K562 (cell line): ENCODE results near the gene ZNF862. TPM values are rescaled to one million over a fixed set of nuclear protein-coding genes. Genes with fewer than 3 reads are reported as not detected.
A peak's percentile ranks its signal among the peaks of the same experiment; 100 is the strongest.

Experiments
- E2F1 ChIP-seq: sonication (generic); formaldehyde crosslinking; IDR thresholded peaks from 2 replicates; pipeline ENCODE4 v1.8.1; 2023; ENCODE audit warnings: mild to moderate bottlenecking, missing genetic modification reagents, moderate library complexity
- HDAC6 ChIP-seq: IDR thresholded peaks from 2 replicates; pipeline ENCODE4 v1.6.1; 2012; ENCODE audit warnings: low read depth, mild to moderate bottlenecking, control low read depth, inconsistent platforms, low read length, moderate library complexity
- HNRNPL ChIP-seq: fragments of 200-400 bp; formaldehyde crosslinking; IDR thresholded peaks from 2 replicates; pipeline ENCODE4 v1.6.1; 2017; ENCODE audit warnings: low read depth, mild to moderate bottlenecking, low read length
- JUN ChIP-seq, 2 experiments: sonication (generic) in 1 of 2; formaldehyde crosslinking in 1 of 2; IDR thresholded peaks; 2 replicates each; pipeline versions ENCODE4 v1.6.1 to v1.8.0; 2012 to 2022; ENCODE audit warnings: borderline replicate concordance in 2 of 2, mild to moderate bottlenecking in 2 of 2, improper control_type of control experiment in 1 of 2, low read depth in 1 of 2, low read length in 1 of 2, missing genetic modification reagents in 1 of 2
- MAZ ChIP-seq, 2 experiments: fragments of 450-650 bp in 1 of 2; sonication (generic) in 1 of 2; formaldehyde crosslinking; IDR thresholded peaks in 1 of 2; conservative IDR thresholded peaks in 1 of 2; 2 replicates each; pipeline versions ENCODE4 v1.4.0 to v1.5.0; 2020; ENCODE audit warnings: mild to moderate bottlenecking in 1 of 2, missing genetic modification reagents in 1 of 2
- PYGO2 ChIP-seq: fragments of 450-650 bp; IDR thresholded peaks from 2 replicates; pipeline ENCODE4 v1.6.1; 2016; ENCODE audit warnings: mild to moderate bottlenecking, missing genetic modification characterization, moderate library complexity, missing compliant biosample characterization
- RAD51 ChIP-seq: fragments of 450-650 bp; IDR thresholded peaks from 2 replicates; pipeline ENCODE4 v1.7.1; 2016; ENCODE audit warnings: low read depth, mild to moderate bottlenecking, borderline replicate concordance
- RBM22 ChIP-seq: fragments of 200-400 bp; formaldehyde crosslinking; IDR thresholded peaks from 2 replicates; pipeline ENCODE4 v1.6.1; 2018; ENCODE audit warnings: low read length, low read depth; ENCODE audit not compliant: poor library complexity, severe bottlenecking
- SIRT6 ChIP-seq: IDR thresholded peaks from one replicate; pipeline ENCODE4 v1.6.1; 2012; ENCODE audit warnings: low read depth, mild to moderate bottlenecking, control low read depth, inconsistent platforms, low read length, moderate library complexity
- SMAD4 ChIP-seq: fragments of 250-450 bp; sonication (Bioruptor Pico); conservative IDR thresholded peaks from 2 replicates; pipeline ENCODE4 v1.8.0; 2021; ENCODE audit warnings: inconsistent platforms, mild to moderate bottlenecking, moderate library complexity
- TARDBP ChIP-seq: fragments of 450-650 bp; IDR thresholded peaks from 2 replicates; pipeline ENCODE4 v1.6.1; 2016
- USF2 ChIP-seq: sonication (generic); formaldehyde crosslinking; IDR thresholded peaks from 2 replicates; pipeline ENCODE4 v1.5.0; 2020; ENCODE audit warnings: missing genetic modification reagents
- VEZF1 ChIP-seq: fragments of 200-800 bp; sonication (Bioruptor generic); IDR thresholded peaks from 2 replicates; pipeline ENCODE4 v1.6.1; 2017; ENCODE audit warnings: missing genetic modification characterization, missing compliant biosample characterization
- polyA plus RNA-seq, 8 experiments: library from polyadenylated mRNA; depleted of rRNA in 4 of 8; stranded (reverse) in 5 of 8; unstranded in 3 of 8; fragments of >200 nt; fragmentation: Nextera tagmentation in 2 of 8; fragmentation: Illumina TruSeq in 1 of 8; extraction: Ambion mirVana in 2 of 8; extraction: Trizol in 1 of 8; gene quantifications; 2 replicates each; pipeline versions ENCODE4 v1.2.1 to v1.2.3, GENCODE V29; 2011 to 2014; ENCODE audit warnings: inconsistent platforms in 1 of 8, missing spikeins in 1 of 8
- total RNA-seq, 7 experiments: library from RNA; depleted of rRNA in 6 of 7; stranded (reverse); fragments of >200 nt in 6 of 7; fragmentation: Illumina TruSeq in 2 of 7; extraction: Trizol in 2 of 7; gene quantifications; 2 replicates each; pipeline versions ENCODE4 v1.2.1 to v1.2.3, GENCODE V29; 2011 to 2021; ENCODE audit warnings: low replicate concordance in 1 of 7
- TF ChIP-seq, protein P1 (sequence below), 2 experiments: IDR thresholded peaks; 2 replicates each; pipeline ENCODE4 v1.6.1; 2012; ENCODE audit warnings: improper control_type of control experiment in 2 of 2, low read depth in 2 of 2, low read length in 2 of 2, borderline replicate concordance in 1 of 2
- TF ChIP-seq, protein P2 (sequence below): IDR thresholded peaks from 3 replicates; pipeline ENCODE4 v1.6.1; 2011; ENCODE audit warnings: borderline replicate concordance, mild to moderate bottlenecking, moderate library complexity; ENCODE audit not compliant: insufficient read length; ENCODE audit errors: extremely low read depth

The ZNF862 gene
- total and polyA plus RNA-seq, 9 of the 15 experiments (the other 6 are each of a cell fraction or from before 2014, with no cell fraction given), result 1.1 to 3.9 (median 2.6) TPM

GRCh38 chr7:149854611-149855360 lies 16.6 kb downstream of the ZNF862 start (continued):
- TF ChIP-seq VEZF1 (0 out of 2 replicates have a peak, but pooled peaks have one; percentile 8), SIRT6 (no peak), E2F1 (CRISPR knock-in tag) (no peak), USF2 (CRISPR knock-in tag) (peak; percentile 82), PYGO2 (no peak), RAD51 (peak; percentile 77), TARDBP (no peak), RBM22 (no peak), SMAD4 (CRISPR knock-in tag) (no peak), HNRNPL (no peak), JUN (IDR thresholded peaks at IDR 0.05; ENCODE audit: borderline replicate concordance, low read depth, low read length) (0 out of 2 replicates have a peak, but pooled peaks have one; percentile 8), JUN (CRISPR knock-in tag; IDR thresholded peaks at IDR 0.05; ENCODE audit: borderline replicate concordance) (no peak), MAZ (CRISPR knock-in tag; conservative IDR thresholded peaks at IDR 0.05 in 1 of 2, IDR thresholded peaks at IDR 0.05 in 1 of 2) (peak in 1 of 2 experiments; percentile 29; a peak in 1 of 4 replicates), HDAC6 (no peak)
- TF ChIP-seq, protein P1, sequence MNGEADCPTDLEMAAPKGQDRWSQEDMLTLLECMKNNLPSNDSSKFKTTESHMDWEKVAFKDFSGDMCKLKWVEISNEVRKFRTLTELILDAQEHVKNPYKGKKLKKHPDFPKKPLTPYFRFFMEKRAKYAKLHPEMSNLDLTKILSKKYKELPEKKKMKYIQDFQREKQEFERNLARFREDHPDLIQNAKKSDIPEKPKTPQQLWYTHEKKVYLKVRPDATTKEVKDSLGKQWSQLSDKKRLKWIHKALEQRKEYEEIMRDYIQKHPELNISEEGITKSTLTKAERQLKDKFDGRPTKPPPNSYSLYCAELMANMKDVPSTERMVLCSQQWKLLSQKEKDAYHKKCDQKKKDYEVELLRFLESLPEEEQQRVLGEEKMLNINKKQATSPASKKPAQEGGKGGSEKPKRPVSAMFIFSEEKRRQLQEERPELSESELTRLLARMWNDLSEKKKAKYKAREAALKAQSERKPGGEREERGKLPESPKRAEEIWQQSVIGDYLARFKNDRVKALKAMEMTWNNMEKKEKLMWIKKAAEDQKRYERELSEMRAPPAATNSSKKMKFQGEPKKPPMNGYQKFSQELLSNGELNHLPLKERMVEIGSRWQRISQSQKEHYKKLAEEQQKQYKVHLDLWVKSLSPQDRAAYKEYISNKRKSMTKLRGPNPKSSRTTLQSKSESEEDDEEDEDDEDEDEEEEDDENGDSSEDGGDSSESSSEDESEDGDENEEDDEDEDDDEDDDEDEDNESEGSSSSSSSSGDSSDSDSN (IDR thresholded peaks at IDR 0.05; ENCODE audit: borderline replicate concordance in 1 of 2, low read depth in 2 of 2, low read length in 2 of 2), result no peak
- TF ChIP-seq, protein P2, sequence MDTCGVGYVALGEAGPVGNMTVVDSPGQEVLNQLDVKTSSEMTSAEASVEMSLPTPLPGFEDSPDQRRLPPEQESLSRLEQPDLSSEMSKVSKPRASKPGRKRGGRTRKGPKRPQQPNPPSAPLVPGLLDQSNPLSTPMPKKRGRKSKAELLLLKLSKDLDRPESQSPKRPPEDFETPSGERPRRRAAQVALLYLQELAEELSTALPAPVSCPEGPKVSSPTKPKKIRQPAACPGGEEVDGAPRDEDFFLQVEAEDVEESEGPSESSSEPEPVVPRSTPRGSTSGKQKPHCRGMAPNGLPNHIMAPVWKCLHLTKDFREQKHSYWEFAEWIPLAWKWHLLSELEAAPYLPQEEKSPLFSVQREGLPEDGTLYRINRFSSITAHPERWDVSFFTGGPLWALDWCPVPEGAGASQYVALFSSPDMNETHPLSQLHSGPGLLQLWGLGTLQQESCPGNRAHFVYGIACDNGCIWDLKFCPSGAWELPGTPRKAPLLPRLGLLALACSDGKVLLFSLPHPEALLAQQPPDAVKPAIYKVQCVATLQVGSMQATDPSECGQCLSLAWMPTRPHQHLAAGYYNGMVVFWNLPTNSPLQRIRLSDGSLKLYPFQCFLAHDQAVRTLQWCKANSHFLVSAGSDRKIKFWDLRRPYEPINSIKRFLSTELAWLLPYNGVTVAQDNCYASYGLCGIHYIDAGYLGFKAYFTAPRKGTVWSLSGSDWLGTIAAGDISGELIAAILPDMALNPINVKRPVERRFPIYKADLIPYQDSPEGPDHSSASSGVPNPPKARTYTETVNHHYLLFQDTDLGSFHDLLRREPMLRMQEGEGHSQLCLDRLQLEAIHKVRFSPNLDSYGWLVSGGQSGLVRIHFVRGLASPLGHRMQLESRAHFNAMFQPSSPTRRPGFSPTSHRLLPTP, result no peak
